Neural crest cell (in vitro differentiated cells): ENCODE measurements around the gene TBCE. TPM values are rescaled to one million over a fixed set of nuclear protein-coding genes. Genes with fewer than 3 reads are reported as not detected.

Source experiments
- DNase-seq: peaks from one replicate; pipeline ENCODE4 v3.0.0; 2021; ENCODE audit warnings: low read depth, mixed read lengths, low spot score
- H3K27ac Mint-ChIP-seq: one replicate; pipeline ENCODE4 v1.8.0; 2021; ENCODE audit warnings: mild to moderate bottlenecking, mixed read lengths; ENCODE audit not compliant: unreplicated experiment
- H3K27me3 Mint-ChIP-seq: 2 replicates; pipeline ENCODE4 v1.8.0; 2021; ENCODE audit warnings: low read depth, mild to moderate bottlenecking, mixed read lengths
- H3K36me3 Mint-ChIP-seq: 2 replicates; pipeline ENCODE4 v1.8.0; 2021; ENCODE audit warnings: low read depth, mild to moderate bottlenecking, mixed read lengths
- H3K4me1 Mint-ChIP-seq: 2 replicates; pipeline ENCODE4 v1.8.0; 2021; ENCODE audit warnings: mixed read lengths
- H3K4me3 Mint-ChIP-seq: one replicate; pipeline ENCODE4 v1.8.0; 2021; ENCODE audit warnings: mild to moderate bottlenecking, mixed read lengths
- H3K9me3 Mint-ChIP-seq: 2 replicates; pipeline ENCODE4 v1.8.0; 2021; ENCODE audit warnings: mixed read lengths
- total RNA-seq: library from RNA; stranded (reverse); gene quantifications from 2 replicates; pipeline ENCODE4 v1.2.1, GENCODE V29; 2021
- TF ChIP-seq, protein P1 (sequence below): fragments of 200-600 bp; sonication (generic); conservative IDR thresholded peaks from 2 replicates; pipeline ENCODE4 v1.5.0; 2021; ENCODE audit warnings: antibody characterized with exemption, mild to moderate bottlenecking

Gene TBCE
- total RNA-seq, 1 donor from 2014 or later, result 28.2 TPM

DNA sequence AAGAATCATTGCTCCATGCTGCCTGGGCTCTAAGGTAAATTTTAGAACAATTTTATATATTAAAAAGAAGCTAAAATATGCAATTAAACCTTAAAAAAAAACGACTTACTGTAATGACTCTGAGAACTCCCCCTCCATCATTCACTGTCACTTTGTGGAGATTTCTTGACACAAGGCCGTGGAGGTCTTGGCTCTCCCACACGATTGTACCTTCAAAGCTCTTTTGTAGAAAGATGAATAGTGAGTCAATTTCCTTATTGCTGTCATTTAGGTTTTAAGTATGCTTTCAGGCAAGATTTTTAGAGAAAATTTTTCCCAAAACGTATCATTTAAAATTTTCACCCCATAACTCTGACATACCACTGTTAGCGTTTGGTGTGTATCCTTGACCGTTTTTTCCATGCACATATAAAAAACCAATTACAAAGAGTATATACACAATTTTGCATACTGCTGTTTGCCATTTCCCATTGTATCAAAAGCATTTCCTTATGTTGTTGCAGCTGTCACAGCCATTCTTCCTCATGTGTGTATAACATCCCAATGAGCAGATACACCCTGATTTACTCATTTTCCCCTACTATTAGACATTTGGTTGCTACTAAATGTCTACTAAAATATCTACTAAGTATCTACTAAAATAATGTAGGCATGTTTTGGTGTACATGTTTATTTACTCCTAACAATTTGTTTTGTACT, 103.7 kb downstream of the TBCE start:
- no peak for DNase-seq
- Mint-ChIP-seq H3K27ac (no peak overlapping the region), H3K9me3 (no peaks in the 10 kb centered on the region), H3K4me1 (no peaks in the 10 kb centered on the region), H3K36me3 (peaks cover 4% of the 10 kb centered on the region), H3K4me3 (no peak overlapping the region), H3K27me3 (no peaks in the 10 kb centered on the region)
- TF ChIP-seq, protein P1, sequence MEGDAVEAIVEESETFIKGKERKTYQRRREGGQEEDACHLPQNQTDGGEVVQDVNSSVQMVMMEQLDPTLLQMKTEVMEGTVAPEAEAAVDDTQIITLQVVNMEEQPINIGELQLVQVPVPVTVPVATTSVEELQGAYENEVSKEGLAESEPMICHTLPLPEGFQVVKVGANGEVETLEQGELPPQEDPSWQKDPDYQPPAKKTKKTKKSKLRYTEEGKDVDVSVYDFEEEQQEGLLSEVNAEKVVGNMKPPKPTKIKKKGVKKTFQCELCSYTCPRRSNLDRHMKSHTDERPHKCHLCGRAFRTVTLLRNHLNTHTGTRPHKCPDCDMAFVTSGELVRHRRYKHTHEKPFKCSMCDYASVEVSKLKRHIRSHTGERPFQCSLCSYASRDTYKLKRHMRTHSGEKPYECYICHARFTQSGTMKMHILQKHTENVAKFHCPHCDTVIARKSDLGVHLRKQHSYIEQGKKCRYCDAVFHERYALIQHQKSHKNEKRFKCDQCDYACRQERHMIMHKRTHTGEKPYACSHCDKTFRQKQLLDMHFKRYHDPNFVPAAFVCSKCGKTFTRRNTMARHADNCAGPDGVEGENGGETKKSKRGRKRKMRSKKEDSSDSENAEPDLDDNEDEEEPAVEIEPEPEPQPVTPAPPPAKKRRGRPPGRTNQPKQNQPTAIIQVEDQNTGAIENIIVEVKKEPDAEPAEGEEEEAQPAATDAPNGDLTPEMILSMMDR, result no peak

GRCh38 chr1:235473806-235474205, 106.6 kb downstream of the TBCE start:
- TF ChIP-seq, protein P1, result no peak
- Mint-ChIP-seq H3K27ac (no peak overlapping the region), H3K9me3 (no peaks in the 10 kb centered on the region), H3K27me3 (no peaks in the 10 kb centered on the region), H3K36me3 (peaks cover 9% of the 10 kb centered on the region), H3K4me3 (no peak overlapping the region), H3K4me1 (no peaks in the 10 kb centered on the region)
- DNase-seq, result no peak

GRCh38 chr1:235483090-235483489, 115.9 kb downstream of the TBCE start:
- peaks cover 43% of the 10 kb centered on the region for H3K36me3 Mint-ChIP-seq
- DNase-seq, result no peak
- no peak overlapping the region for H3K4me3 Mint-ChIP-seq
- no peak overlapping the region for H3K27ac Mint-ChIP-seq
- H3K27me3 Mint-ChIP-seq, result no peaks in the 10 kb centered on the region
- TF ChIP-seq, protein P1, result no peak
- H3K4me1 Mint-ChIP-seq, result no peaks in the 10 kb centered on the region
- peaks cover 13% of the 10 kb centered on the region for H3K9me3 Mint-ChIP-seq

- Mint-ChIP-seq H3K4me3 (no peak overlapping the region), H3K27ac (no peak overlapping the region), H3K27me3 (no peaks in the 10 kb centered on the region), H3K9me3 (peaks cover 13% of the 10 kb centered on the region), H3K4me1 (no peaks in the 10 kb centered on the region), H3K36me3 (peaks cover 28% of the 10 kb centered on the region)
- TF ChIP-seq, protein P1, result no peak
- no peak for DNase-seq
These were observed 118.3 kb downstream of the TBCE start for GRCh38 chr1:235485558-235485957.

DNA sequence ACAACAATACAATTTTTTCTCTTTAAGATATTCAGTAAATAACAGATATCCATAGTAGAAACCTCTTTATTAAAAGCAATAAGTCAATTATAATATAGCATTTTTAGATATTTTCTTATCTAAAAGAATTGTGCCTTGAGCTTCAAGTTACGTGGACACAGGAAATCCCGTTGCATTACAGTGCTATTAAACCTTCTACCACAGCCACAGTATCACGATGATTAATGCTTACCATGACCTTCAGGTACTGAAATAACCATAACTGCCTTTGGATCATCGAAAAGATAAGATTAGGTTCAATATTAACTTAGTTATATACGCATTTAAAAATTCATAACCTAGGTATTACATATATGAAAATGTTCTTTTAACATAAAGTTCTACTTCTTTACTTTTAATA, 119.1 kb downstream of the TBCE start:
- no peak overlapping the region for H3K4me3 Mint-ChIP-seq
- H3K9me3 Mint-ChIP-seq, result peaks cover 13% of the 10 kb centered on the region
- no peaks in the 10 kb centered on the region for H3K27me3 Mint-ChIP-seq
- no peak for DNase-seq
- TF ChIP-seq, protein P1, result no peak
- H3K4me1 Mint-ChIP-seq, result no peaks in the 10 kb centered on the region
- no peak overlapping the region for H3K27ac Mint-ChIP-seq
- H3K36me3 Mint-ChIP-seq, result peaks cover 24% of the 10 kb centered on the region
